Measurements from ENCODE around the gene ZNF428.
"Not testable (repeated sequence)": the region's sequence is repeated elsewhere in the genome, so short reads cannot be mapped to it uniquely, and the experiment has no call there.

ZNF428 gene

DNA sequence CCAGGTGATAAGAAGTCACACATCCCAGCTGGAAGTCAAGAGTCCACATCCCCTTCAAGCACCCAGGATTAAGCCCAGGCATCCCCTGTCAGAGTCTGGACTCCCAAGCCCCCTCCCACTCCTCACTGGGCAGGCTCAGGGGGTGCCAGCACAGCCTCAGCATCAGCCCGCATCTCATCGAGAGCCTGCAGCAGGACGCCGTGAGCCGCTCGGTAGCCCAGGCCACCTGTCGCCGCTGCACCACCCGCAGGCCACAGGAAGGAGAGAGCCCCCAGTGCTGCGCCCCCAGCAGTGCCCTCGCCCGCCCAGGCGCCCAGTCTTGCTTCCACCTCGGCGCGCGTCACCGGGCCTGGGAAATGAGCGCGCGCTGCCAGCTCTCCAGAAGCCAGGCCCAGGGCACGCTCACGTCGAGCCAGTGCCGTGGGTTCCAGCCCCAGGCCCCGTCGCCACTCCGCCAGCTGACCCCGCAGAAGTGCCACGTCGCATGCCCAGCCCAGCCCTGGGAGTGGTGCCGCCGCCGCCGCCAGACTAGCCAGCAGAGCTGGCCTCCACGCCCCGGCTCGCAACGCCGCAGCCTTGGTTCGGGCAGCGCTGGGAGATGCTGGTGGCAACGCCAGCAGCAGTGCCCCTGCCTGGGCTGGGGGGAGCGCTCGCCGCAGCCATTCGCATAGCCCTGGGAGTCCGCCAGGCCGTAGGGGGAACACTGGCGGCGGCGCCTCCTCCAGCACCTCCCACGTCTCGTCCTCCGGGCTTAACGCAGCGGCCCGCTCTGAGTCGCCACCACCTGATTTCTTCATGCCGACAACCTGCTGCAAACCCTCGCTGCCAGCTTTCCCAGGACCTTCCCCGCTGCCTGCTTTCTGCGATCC lies 27.3 kb downstream of the ZNF428 start:
- no peak for DNase-seq

DNA sequence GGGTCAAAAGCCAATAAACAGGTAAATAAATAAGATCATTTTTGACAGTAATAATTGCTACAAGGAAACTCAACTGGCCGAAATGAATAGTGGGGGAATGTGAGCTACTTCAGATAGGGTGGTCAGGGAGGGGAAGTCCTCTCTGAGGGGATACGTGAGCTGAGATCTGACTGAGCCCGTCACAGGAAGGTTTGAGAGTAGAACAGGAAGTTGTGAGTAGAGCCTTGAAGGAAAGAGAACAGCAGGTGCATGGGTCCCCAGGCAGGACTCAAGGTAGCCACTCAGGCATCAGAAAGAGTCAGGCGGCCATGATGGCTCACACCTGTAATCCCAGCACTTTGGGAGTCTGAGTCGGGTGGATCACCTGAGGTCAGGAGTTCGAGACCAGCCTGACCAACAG lies 29.8 kb downstream of the ZNF428 start:
- no peak for DNase-seq

DNA sequence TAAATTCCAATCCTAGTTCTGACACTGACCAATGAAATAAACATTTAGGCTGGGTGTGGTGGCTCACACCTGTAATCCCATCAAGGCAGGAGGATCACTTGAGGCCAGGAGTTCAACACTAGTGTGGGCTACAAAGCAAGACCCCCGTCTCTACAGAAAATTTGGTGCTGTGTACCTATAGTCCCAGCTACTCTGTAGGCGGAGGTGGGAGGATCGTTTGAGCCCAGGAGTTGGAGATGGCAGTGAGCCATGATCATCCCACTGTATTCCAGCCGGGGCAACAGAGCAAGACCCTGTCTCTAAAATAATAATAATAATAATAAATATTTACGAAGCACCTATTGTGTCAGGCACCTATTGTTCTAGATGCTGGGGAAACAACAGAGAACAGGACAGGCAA lies 30.2 kb downstream of the ZNF428 start:
- no peak for DNase-seq

DNA sequence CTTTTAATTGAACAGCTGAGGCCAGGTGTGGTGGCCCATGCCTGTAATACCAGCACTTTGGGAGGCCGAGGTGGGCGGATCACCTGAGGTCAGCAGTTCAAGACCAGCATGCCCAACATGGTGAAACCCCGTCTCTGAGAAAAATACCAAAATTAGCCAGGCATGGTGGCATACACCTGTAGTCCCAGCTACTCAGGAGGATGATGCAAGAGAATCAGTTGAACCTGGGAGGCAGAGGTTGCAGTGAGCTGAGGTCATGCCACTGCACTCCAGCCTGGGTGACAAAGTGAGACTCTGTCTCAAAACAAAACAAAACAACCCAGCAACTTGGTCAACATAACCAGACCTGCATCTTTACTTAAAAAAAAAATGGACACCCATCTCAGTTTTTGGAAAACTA lies 32.4 kb downstream of the ZNF428 start:
- not testable (repeated sequence) for DNase-seq

DNA sequence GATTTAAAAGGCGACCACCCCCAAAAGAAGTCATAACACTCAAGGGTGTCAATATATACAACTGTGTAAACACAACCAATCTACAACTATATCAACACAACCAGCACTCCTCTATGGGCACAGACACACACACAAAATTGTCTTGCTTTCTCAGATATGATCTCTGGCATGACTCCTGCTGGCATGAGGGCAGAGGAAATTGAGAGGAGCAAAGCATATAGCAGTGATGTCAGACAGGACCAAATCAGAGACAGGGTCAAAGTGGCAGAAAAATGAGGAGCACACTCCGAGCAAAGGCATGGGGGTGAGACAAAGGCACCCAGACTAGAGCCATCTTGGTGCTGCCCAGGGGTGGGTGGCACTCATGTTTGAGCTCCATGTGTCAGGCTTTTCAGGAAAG lies 33.1 kb downstream of the ZNF428 start:
- DNase-seq = no peak

DNA sequence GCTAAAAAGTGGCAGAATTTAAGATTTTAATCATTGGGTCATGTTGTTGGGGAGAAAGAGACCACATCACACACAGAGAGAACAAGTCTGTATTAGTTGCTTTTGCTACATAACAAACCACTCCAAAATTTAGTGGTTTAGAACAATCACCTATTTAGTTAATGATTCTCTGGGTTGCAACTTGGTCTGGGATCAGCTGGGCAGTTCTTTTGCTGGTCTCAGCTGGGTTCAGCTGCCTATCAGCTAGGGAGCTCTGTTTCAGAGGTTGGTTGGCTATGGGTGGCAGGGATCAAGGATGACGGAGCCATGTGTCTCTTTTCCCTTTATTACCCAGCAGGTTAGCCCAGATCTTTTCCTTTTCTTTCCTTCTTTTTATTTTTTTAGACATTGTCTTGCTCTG lies 34.9 kb downstream of the ZNF428 start:
- no peak for DNase-seq

DNA sequence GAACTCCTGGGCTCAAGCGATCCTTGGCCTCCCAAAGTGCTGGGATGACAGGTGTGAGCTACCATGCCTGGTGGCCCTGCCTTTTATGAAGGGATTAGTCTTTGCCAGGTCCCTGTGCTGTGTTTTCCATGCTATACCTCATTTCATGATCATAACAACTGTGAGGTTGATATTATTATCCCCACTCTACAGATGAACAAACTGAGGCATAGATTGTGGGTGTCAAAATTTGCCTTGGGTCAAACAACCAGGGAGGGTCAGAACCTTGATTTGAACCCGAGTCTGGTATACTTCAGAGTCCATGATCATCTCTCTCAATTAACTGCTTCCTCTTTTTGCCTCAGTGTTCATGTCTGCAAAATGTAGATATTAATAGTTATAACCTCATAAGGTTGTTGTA lies 36.9 kb downstream of the ZNF428 start:
- DNase-seq = no peak

DNA sequence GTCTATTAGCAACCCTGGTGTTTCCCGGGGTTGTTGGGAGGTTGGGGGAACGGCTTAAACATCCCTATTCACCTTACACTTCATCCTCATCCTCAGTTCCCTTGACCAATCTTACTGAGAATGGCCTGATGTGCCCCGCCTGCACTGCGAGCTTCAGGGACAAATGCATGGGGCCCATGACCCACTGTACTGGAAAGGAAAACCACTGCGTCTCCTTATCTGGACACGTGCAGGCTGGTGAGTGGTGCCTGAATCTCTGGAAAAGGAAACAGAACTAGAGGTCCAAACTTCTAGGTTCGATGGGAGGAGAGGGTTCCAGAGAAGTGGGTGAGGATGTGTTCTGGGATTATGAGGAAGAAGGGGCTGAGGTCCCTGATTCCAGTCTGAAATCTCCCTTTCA lies 38.0 kb downstream of the ZNF428 start:
- no peak for DNase-seq

DNA sequence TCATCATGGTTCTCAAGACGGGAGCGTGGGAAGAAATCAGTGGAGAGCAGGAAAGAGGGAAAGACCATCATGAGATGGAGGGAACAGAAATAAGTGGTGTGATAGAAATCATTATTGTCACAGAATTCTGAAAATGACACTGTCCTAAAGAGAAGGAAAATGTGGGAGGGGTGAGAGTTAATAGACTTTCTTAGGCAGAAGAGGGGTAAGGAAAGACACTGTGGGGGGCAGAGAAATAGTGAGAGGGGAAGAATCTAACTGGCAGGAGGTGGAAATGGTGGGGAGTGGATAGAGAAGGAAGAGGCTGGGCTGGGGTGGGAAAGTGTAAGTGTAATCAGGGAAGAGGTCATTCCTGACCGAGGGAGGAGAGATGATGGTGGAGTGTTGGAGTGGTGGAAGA lies 40.6 kb downstream of the ZNF428 start:
- DNase-seq = no peak

DNA sequence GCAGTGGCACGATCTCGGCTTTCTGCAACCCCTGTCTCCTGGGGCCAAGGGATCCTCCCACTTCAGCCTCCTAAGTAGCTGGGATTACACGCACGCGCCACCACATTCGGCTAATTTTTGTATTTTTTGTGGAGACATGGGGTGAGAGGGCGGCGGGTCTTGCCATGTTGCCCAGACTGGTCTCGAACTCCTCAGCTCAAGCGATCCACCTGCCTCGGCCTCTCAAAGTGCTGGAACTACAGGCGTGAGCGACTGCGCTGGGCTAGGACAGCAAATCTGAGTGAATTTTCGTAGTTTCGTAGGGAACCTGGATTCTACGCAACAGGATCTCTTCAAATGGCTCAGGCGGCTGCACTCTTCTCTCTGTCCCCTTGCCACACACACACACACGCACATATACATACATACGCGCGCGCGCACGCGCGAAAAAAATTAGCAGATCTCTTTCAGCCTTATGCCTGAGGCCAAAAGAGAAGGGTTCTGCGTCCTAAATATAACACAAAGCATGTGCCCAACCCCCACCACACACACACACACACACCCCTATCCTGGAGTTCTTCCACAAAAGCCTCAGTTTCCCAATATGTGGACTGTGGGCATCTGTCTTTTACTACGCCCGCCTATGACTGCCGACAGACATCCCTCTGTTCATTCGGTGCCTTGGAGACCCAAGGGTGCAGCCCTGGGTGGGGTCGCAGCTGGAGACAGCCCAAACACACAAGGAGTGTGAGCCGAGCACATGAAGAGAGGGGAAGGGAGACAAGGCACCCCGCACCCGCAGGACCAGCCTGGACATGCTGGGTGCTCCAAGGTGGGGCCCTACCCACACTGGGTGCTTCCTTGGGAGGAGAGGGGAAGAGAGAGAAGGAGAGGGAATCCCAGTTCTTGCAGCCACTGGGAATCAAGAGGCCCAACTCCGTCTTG lies 43.2 kb downstream of the ZNF428 start:
- no peak for DNase-seq

DNA sequence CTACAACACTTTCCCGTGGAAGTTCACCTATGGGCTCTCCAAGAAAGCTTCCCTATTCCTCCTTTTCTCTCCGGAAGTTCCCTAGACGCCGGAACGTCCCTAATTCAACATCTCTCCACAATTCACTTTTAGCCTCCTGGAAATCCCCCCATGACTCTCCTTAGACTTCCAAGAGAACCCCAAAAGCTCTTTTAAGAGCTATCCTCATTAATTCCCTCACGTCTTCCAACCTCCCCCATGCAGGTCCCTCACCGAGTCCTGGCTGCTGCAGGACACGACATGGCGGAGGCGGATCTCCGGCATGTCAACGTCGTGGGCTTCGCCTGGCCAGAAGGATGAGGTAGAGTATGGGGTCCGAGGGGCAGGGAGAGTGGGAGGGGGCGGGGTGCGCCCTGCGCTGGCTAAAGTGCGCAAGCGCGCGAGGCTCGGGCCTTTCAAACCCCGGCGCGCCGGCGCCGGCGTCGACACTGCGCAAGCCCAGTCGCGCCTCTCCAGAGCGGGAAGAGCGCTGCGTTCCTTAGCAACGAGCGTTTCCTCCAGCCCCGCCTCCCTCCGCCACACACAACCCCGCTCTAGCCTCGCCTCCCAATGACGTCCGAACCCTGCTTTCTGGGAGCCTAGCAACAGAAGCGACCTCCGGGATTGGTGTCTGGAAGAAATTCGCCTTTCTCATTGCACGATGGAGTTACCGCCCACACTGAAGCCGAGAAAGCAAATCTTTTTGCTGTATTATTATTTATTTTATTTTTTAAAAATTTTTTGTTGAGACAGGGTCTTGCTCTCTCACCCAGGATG lies 44.1 kb downstream of the ZNF428 start, which contains the start of the genes PINLYP and XRCC1:
PINLYP (plus strand) TSS at position 646 of the 795 bp plus-strand sequence. CDS start 1,391 bp downstream, outside the sequence.
XRCC1 (minus strand) TSS at position 372 of the 795 bp plus-strand sequence; CDS start at position 303, 69 bp downstream.
- peak; percentile 93 for DNase-seq

DNA sequence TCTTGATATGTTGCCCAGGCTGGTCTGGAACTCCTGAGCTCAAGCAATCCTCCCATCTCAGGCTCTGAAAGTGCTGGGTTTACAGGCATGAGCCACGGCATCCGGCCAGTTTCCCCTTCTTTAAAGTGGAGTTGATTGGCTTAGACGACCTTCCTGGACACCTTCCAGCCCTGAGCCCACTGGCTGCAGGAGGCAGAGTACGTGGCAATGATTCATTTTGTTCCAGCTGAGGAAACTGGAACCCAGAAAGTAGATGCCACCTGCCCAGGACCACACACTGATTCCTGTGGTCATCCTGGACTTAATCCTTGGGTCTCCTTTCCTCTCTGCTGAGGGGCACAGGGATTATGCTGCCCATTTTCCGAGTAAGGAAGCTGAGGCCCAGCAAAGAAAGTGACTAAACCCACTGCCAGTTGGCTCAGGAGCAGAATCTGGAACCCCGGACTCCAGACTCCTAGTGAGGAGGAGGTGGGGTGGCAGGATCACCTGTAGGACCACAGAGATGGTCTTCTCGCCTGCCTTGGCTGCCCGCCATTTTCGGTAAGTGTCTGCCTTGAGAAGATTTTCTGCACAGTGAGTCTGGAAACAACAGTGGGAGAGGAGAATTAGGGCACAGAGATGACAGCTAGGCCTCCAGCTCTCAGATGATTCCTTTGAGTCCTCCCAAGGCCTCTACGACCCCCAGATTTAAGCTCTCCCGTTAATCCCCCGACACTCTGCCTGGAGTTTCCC lies 44.8 kb downstream of the ZNF428 start:
- DNase-seq = no peak

DNA sequence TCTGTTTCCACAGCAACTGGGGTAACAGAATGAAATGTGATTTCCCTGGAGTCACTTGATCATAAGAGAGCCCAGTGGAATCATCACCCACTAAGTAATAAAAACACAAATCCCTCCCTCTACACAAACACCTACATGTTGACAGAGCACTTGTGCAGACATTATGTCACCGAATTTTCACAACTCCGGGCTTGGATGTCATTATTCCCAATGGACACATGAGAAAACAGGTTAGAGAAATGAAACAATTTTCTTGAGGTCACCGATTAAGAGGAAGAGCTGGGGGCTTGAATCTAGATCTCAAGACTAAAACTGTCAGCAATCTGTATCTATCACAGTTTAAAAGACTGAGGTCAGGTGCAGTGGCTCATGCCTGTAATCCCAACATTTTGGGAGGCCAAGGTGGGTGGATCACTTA lies 47.2 kb downstream of the ZNF428 start:
- DNase-seq = no peak

DNA sequence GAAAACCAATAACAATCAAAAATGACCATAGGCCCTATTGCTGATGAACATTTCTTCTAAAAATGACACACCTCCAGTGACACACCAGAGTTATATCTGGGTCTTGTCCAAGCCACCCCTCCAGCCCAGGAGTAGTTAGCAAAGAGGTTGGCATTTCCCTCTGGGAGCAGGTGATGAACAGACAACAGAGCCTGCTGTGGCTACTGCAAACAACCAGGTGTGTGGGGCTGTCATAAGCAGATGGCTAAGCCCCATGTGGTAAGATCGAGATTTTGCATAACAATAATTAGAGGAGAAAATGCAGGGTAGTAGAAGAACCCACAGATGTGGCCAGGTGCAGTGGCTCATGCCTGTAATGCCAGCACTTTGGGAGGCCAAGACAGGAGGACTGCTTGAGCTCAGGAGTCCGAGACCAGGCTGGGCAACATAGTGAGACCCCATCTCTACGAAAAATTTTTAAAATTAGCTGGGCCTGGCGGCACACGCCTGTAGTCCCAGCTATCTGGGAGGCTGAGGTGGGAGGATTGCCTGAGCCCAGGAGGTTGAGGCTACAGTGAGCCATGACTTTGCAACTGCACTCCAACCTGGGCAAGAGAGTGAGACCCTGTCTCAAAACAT lies 49.1 kb downstream of the ZNF428 start:
- DNase-seq = no peak

DNA sequence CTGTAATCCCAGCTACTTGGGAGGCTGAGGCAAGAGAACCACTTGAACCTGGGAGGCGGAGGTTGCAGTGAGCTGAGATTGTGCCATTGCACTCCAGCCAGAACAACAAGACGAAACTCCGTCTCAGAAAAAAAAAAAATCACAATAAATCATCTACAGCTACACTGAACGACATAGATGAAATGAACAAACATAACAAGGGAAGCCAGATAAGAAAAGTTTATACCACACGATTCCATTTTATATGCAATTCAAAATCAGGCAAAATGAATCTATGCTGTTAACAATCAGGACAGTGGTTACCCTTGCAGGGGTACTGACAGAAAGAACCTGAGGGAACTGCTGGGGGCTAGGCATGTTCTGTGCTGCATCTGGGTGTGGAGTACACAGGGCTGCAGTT lies 49.8 kb downstream of the ZNF428 start:
- DNase-seq = no peak

DNA sequence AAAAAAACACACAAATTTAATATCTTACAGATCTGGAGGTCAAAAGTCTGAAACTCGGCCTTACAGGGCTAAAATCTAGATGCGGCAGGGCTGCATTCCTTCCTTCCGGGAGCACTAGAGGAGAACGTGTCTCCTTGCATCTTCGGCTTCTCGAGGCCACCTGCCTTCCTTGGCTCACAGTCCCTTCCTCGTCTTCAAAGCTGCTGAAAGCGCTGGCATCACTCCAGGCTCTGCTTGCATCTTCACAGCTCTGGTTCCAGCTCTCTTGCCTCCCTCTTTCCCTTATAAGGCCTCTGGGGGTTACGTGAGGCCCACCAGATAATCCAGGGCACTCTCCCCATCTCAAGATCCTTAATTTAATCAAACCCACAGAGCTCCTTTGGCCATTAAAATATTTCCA lies 54.6 kb downstream of the ZNF428 start:
- no peak for DNase-seq

DNA sequence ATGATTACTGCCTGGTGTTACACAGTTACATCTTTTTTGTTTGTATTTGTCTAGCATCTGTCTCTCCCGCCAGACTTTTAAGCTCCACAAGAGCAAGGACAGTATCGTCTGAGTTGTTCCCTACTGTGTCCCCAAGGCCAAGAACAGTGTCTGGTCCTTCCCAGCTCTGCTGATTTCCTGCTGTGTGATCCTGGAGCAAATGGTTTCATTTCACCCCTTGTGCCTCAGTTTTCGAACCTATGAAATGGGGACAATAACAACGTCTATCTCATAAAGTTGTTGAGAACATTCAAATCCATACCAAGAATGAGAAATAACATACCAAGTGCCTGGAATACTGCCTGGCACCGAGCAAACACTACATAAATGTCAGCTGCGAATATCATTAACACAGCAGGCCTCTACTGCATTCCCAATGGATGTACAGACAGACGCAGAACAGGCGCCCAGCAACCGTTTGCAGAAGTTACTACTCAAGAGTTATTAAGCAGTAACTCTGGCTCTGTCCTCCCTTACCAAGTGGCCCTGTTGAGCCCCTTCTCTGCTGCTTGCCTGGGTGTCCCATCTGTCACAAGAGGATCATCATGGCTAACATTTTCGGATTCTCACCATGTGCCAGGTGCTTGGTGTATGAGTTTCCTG lies 55.5 kb downstream of the ZNF428 start:
- no peak for DNase-seq

DNA sequence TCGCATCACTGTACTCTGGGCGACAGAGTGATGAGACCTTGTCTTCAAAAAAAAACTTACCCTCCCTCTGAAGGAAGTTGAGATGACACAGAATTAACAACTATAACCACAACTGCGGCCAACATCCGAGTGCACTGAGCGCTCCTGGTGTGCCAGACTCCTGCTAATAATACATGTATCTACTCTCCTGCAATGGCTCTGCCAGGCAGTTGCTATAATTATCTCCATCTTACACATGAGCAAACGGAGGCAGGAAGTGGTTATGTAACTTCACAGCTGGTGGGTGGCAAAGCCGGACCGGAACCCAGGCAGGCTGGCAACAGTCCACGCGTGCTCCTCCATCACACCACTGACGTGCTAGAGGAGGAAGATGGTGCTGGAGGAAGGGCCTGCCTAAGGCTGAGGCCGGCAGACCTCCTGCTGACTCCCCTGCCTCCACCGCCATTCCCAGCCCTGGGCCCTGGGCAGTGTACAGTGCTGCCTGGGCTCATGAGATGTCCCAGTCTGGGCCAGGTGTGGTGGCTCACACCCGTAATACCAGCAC lies 56.7 kb downstream of the ZNF428 start:
- DNase-seq = peak; percentile 69 to 75

DNA sequence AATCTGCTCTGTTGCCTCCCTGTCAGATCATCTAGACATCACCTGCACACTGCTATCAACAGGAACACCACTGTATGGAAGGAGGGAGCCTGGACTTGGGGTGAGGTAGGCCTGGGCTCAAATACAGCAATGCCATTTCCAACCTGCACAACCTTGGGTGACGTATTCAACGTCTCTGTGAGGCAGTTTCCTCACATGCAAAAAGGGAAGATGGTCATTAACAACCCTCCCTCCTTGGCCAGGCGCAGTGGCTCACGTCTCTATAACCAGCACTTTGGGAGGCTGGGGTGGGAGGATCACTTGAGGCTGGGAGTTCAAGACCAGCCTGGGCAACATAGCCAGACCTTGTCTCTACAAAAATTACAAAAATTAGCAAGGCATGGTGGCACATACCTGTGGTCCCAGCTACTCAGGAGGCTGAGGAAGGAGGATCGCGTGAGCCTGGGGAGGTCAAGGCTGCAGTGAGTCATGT lies 57.2 kb downstream of the ZNF428 start:
- no peak for DNase-seq

DNA sequence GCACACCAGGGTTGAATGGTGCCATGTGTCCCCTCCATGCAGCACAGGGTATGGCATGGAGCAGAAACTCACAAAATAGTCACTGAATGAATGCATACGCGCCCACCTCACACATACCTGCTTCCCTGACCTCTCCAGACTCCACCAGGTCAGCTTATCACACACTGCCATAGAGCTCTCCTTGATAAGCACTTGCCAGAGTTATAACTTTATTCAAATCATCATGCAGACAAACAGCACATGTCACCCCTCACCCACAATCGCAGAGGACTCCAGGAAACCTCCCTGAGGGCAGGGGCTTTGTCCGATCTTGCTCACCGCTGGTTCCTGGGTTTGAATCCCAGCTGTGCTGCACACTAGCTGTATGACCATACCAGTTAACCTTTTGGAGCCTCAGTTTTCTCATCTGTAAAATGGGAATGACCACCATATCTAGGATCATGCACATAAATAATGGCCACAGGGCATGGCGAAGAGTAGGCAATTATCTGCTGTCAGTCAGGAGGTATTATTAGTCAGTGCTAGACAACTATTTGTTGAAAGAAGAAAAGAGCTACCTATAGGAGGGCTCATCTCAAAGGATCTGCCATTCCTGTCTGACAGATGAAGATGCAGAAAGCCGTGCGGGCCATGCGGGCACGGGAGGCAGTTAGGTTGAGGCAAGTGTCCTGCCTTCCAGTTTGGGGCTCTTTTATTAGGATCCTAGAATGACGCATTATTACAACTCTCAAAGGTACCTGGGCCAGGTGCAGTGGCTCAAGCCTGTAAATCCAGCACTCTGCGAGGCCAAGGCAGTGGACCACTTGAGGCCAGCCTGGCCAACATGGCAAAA lies 58.1 kb downstream of the ZNF428 start:
- no peak for DNase-seq

All from activated CD4-positive, alpha-beta T cell treated with anti-CD3 and anti-CD28 coated beads for 4 hours (primary cell).